ENCODE data around the gene PDE4D.
A peak's percentile ranks its signal among the peaks of the same experiment; 100 is the strongest.

Gene PDE4D

DNA sequence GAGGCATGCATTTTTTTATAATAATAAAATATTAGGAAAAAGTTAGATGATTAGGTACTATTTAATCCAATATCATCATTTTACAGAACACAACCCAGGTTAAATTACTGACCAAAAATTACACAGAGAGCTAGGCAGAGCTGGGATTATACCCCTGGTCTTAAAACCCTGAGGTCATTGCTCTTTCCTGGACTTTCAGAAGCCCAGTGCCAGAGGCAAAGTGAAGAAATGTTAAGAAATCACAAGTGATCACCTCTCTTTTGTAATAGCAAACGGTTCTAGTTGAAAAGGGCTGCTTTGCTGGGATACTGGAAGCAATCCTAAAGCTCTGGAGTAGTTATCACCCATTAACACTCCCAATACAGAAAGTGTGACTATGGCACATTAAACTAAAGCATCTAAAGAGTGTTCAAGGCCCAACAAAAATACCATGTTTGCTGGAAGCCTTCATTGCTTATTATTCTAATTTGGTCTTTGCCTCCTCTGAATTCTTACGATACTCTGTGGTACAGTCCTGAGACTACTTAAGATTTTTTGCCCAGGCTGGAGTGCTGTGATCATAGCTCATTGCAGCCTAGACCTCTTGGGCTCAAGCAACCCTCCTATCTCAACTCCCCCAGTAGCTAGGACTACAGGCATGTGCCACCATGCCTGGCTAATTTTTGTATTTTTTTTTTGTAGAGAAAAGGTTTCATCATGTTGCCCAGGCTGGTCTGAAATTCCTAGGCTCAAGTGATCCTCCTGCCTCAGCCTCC lies 734.7 kb downstream of the PDE4D start:
- no peak for DNase-seq

DNA sequence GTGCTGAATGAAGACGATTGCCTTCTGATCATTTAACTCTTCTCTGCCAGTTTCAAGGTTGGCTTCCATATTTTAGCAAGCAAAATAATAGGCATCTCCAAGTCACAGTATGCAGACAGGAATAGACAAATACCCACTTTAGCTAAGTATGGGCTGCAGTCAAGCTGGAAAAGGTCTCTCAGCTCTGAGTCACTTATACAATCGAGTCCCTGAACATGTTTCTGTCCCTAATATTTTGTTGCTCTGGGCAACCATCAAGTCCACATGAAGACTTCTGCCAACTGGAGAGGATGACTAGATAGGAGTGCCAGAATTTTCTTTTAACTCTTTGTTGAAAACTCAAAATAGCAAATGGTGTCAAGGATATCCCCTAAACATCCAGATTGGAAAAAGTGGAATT lies 735.4 kb downstream of the PDE4D start:
- no peak for DNase-seq

DNA sequence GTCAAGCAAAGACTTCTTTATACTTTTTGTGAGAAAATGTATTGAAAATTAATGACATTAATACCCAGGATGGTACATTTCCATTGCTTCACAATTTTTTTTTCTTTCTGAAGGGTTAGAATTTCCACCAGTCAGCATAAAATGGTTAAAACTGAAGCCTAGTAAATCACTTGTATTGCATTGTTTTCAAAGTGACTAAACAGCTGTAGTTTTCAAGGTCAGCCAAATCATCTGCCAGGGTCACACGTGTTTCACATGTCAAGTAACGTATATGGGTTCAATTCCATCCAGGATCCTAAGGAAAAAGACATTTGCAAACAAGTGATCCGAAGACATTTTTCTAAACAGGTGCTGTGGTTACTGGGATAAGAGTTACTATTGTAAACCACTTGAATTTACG lies 736.5 kb downstream of the PDE4D start:
- peak; percentile 11 for DNase-seq

DNA sequence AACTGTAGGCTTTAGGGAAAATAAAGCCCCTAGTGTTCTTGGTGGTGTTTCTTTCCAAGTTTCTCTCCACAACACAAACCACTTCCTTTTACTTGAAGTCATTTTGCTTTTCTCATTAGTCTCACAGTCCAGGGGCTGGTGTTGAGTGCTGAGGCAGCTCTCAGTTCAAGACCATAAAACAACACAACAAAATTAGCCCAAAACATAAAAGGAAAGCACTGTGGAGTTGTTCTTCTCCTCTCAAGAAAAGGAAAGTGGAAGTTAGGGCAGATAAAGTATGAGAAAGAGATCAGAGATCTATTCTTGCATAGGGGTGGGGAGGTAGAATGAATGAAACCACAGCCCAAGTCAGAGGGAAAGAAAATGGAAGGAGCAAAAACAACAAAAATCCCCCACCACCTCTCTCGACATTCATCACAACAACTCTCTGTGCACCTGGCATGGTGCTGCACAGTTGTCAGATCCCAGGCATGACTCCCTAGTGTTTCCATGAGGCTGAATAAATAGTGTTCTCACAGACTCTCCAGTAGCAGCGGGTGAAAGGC lies 740.8 kb downstream of the PDE4D start:
- no peak for DNase-seq

DNA sequence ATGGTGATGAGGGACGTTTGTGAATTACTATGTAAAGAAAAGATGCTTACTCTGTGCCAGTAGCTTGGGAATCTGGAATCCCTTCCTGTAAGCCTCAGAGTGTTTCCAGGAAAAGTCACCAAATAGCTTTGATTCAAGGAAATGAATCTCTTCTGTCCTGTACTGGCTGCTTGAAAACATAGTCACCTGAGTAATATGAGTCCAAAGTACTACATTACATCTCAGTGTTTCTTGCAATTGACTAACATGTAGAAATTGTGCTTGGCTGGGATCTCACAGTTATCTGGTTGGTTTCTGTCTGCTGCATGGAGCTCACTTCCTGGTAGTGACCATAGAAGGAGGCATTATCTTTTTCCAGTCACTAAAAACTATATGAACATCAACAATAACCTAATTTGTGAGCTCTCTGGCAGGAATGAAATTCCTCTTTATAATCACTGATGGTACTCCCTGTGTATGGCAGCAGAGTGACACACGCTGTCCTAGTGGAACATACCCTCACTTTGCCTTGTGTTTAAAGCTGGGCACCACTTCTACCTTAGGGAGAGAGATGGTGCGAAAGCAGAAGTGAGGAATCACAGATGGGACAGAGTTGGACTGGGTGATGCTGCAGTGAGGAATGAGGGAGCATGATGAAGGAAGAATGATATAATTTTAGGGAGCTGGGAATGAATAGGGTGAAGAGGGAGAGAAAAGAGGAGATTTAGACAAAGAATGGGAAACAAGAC lies 742.2 kb downstream of the PDE4D start:
- no peak for DNase-seq

DNA sequence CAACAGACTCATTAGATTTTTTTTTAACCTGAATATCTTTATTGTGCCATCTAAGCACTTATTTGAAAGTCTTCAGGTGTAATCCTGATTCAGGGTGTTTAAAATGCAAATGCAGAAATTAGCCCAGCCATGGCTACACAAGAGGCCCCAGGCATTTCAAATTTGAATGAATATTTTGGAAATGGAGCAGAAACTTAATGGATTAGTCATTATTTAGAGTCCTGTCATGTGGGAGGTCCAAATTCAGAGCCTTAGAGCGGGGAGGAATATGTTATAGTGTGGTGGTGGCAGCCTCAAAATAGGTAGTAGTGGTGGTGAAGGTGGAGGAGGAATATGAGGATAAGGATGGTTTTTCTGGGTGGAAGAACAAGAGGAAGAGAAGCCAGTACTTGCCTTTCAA lies 743.7 kb downstream of the PDE4D start:
- no peak for DNase-seq

DNA sequence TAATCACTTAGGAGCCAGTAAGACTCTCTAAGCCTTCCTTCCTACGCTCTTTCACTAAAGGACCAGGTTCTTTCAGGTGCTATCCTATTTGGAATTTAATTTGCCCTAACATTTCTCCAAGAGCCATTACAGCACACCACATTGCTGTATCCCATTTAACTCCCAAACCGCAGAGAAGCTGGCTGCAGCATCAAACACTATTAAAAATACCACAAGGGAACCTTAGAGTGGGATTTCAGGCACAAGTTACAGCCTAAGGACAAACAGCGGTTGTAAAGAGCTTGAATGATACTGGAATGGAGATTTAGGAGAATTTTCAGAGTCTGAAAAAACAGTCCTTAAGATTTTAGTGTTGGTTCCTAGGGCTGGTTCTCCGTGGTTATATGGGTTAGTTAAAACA lies 744.3 kb downstream of the PDE4D start:
- DNase-seq = no peak

DNA sequence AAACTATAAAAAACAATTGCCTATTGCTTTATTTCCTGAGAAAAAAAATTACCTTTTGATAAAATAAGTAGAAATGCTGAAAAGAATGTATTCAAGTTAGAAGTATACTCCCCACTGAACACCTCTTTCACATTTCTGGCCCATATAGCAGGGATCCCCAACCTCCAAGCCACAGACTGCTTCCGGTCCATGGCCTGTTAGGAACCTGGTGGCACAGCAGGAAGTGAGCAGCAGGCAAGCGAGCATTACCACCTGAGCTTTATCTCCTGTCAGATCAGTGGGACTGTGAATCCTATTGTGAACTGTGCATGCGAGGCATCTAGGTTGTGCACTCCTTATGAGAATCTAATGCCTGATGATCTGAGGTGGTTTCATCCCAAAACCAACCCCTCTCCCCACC lies 746.8 kb downstream of the PDE4D start:
- DNase-seq = no peak

DNA sequence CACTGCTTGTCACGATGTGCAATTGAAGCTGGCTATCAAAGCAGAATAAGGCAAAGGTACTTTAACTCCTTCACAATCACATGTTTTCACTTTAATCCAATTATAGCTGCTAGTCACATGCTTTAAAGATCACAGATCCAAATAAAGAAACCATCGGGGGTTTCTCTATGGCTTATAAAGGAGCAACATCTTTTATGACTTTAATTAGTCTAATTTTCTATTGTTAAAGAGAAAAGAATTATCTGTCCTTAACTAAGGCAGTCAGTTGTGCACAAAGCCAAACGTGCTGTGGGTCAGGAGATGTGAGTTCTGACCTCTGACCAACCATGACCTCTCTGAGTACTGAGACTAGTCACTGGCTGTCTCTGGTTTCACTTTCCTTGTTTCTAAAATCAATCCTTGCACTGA lies 749.6 kb downstream of the PDE4D start:
- DNase-seq = no peak

DNA sequence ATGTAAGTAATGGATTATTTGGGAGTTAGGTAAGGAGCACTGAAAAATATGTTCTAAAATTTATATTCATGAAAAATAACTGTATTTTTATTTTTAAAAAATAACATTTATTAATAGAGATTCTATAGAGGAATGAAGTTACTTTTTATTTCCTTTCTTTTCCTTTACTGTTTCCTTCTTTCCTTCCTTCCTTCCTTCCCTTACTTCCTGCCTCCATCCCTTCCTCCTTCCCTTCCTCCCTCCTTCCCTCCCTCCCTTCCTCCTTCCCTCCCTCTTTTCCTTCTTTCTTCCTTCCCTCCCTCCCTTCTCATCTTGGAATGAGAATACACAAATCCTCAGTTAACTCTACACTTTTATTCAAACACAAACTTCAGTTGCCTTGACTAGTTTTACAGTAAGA lies 750.6 kb downstream of the PDE4D start:
- no peak for DNase-seq

DNA sequence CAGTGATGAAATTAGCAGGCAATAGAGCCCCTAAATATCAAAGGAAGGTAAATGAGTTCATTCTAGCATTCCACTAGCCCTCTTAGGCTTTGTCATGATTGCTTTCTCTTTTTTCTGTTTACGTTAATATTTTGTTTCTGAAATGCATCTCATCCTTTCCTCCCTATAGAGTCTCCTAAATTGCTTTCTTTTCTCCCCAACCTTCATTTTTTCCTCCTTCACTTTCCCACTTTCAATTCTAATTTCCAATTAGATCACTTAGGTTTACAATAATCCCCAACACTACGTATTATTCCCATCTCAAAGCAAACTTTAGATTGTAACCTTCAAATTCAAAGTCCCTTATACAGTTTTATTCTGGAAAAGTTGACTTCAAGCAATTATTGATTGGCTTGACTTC lies 751.4 kb downstream of the PDE4D start:
- DNase-seq = no peak

DNA sequence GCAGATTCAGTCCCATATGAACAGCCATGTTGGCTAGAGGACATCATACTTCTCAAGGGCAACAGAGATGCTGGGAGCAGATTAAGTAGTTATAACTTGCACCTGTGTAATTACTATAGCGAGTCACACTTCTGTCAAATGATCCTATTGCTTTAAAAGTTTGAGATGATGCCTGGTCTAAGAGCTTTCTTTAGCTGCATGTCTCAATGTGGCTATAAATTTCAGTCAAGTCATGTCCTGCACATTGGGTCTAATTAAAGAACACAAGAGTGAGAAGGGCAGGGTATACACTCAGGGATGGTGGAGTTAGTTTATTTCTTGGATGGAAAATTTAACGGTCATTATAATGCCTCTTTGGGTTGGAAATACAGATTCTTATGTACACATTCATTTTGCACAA lies 753.4 kb downstream of the PDE4D start:
- DNase-seq = no peak

DNA sequence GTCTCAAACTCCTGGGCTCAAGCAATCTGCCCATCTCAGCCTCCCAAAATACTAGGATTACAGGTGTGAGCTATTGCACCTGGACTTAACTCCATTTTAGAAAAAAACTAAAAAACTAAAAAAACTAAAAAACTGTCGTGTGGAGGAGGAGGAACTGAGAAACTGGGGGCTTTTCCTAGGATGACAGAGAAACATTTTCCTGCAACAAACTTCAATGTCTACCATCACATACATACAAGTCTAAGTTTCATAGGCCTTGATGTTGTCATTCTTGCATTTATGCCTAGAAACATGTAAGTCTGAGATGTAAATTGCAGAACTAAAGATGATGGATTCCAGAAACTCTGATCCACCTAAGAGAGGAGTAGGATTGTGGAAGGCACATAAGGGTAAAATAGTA lies 753.8 kb downstream of the PDE4D start:
- DNase-seq = no peak

DNA sequence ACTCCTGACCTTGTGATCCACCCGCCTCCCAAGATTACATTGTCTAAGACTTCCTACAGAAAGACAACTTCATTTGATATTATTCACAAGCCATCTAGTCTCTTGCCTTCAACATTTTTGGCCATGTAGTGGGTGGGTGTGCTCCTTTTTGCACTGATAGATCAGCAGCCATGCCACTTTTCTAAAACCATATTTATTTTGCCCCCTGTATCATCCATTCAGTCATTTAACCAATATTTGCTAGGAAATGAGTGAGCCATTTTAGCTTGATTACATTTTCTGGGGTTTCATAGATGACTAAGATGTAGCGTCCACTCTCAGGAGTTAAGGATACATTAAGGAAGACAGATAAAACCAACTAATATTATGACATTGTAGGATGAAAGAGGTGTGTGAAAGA lies 755.0 kb downstream of the PDE4D start:
- DNase-seq = no peak

DNA sequence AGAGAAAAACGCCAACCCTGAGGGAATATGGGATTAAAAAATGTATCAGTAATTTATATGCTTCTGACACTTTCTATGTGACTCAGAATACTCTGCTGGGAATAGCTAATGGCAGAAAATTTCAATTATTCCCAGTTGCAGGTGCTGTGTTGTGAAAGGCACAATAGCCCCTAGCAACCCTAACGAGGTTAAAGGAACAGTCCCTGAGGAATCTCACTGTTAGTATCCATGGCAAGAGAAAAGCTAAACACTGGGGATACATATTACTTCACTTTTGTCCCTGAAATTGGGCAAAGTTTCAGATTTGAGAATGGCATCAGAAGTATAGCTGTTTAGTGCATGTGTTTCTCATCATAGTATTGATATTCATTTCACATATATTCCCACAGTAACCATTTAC lies 755.7 kb downstream of the PDE4D start:
- no peak for DNase-seq

DNA sequence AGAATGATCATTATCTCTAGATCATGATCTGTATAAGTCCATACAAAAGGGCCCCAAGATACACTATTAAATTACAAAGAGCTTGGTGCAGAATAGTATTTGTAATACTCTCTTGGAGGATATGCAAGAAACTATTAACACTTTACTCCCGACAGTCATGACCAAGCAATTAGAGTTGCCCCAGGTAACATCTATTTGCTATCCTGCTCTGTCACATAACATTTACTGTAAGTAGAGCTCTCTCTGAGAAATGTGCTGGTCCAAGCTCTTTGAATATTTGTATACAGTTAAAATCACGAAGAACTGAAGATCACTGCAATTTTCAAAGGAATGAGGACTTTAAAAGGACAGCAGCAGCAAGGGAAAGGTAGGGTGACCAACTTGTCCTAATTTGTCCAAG lies 757.0 kb downstream of the PDE4D start:
- DNase-seq = no peak

DNA sequence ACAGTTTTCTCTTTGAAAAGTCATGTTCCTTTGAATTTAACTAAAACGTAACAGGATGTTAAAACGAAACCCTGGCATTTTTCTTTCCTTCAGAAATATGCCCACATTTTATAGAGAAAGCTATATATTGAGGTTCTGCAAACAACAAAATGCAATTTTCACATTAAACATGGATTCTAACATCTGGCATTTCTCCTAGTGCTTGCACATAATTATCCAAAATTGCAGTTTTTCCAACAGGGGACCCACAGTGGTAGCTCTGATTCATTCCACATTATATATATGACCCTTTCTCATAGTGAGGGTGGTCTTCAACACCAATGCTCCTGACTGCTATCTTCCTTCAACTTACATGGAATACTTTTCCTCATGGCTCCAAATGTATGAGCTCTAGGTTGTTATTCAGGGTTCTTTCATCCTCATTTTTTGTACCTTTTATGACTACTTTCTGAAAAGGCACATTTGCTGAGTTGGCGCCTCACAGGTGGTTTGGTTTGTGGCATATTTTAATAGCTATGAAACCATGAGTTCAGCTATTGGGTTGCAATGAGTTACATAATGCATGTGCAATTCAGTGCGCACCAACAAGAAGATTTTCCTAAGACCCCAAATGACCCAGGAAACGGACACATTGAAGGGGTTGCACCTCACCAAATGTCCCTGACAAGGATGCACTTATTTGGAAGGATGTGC lies 758.9 kb downstream of the PDE4D start:
- no peak for DNase-seq

DNA sequence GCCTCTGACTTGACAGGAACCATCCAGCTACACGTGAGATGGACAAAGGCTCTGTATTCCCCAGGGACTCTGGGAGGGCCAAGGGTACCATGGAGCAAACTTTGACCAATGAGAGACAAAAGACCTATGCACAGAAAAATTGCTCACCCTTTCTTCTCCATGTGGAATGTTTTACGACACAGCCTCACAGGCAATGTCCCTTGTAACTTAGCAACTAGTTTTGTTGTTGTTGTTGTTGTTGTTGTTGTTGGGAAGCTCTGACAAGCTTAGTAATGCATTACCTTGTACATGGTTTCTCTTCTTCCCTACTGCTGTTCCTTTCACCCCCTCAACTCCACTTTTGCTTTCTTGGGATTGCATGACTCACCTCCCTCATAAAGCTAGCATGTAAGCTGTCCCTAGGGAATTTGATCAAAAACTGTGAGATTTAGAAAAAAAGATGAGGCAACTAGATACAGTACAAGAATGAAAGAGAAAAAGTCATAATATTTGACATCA lies 759.7 kb downstream of the PDE4D start:
- DNase-seq = no peak

DNA sequence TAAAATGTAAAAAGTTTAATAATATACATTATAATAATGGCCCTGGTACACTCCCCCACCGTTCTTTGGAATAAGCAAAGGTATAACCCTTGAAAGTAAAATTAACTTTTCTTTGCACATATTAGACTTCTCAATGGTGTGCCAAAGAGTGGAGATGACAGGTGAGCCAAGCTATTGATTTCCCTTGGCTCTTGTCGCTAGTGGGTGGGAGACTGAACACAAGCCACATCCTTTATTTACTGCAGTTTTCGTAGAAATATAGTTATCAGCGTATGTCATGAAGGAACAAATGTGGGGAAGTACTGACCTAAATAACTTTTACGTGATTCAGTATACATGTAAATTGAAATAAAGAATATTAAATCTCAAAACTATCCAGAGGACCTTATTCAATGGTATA lies 761.4 kb downstream of the PDE4D start:
- no peak for DNase-seq

DNA sequence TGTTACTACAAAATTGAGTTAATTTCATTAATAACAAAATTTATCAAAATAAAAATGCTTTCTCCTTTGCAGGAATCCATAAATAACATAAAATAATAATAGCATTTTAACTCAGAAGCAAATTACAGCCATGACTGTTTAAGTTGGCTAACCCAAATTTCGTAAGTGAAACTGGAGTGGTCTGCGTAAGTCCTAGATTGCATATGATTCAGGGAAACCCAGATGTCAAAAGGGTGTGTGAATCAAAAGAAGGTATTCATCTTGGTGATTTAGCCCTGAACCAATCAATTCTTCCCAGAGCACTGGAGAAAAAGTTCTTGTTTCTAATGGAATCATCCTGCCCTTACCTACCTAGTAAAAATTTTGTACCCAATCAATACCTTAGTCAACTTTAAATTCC lies 763.1 kb downstream of the PDE4D start:
- no peak for DNase-seq

DNA sequence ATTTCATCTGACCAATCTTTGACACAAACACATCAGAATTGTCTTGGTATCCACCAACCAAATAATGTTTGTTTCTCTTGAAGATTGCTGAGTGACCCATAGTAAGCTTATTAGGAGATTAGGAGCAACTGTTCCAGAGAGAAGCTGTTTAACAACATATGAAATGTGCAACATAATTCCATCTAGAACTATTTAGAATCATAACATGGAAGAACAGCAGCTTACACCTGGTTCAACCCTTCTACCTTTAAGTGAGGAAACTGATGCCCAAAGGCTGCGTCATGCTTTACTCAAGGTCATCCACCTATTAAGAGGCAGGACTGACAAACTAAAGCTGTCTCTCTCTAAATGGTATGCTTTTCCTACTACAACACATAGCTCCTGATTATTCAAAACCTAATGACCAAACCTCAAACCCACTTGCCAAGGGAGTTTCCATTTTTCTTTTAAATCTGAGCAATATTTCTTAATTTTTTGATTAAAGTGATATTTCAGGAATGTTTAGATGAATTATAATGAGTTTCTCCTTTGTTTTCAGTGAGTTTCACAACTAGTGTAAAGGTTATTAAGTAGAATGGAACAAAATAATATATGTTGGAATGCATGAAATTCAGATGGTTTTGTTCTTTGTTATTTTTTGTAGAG lies 764.8 kb downstream of the PDE4D start:
- DNase-seq = no peak

DNA sequence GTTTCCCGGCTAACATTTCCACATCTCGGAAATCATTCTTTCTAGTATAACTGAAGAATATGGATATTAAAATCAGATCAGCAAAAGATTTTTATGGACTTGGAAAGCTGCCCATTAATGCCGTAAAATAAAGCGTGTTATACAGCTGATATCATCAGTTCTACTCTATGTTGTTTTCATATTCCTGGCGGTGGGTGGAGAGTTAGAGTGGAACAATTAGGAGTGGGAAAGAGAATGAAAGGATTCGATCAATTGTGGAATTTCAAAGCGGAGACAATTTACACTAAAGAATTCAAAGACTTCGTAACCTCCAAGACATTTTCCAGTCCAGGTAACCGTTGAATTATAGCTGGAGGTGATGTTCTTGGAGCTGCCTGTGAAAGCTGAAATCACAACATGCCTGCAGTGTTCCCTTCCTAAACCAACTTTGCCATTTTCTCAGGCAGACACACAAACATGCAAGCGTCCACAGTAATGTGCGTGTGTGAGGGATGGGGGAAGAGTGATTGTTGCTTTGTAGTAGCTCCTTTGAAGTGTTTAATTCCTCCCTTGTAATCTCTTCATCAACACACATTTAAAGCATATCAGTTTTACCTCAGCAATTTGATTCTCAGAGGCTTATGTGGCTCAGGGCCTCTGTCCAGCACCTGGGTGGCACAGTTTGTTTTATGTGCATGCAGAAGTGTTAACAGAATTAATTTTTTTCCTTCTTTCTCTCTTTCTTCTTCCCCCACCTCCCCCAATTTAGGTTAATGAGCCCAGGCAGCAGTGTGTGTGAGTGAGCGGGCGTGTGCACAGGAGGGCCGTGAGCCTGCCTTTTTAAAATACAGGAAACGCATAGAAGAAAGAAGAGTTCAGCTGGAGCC lies 766.6 kb downstream of the PDE4D start:
- DNase-seq = no peak
